Neural crest cell (in vitro differentiated cells): ENCODE measurements around the gene JADE2. TPM values are rescaled to one million over a fixed set of nuclear protein-coding genes. Genes with fewer than 3 reads are reported as not detected.

Experiments used
- DNase-seq: peaks from one replicate; pipeline ENCODE4 v3.0.0; 2021; ENCODE audit warnings: low read depth, mixed read lengths, low spot score
- H3K27ac Mint-ChIP-seq: one replicate; pipeline ENCODE4 v1.8.0; 2021; ENCODE audit warnings: mild to moderate bottlenecking, mixed read lengths; ENCODE audit not compliant: unreplicated experiment
- H3K27me3 Mint-ChIP-seq: 2 replicates; pipeline ENCODE4 v1.8.0; 2021; ENCODE audit warnings: low read depth, mild to moderate bottlenecking, mixed read lengths
- H3K36me3 Mint-ChIP-seq: 2 replicates; pipeline ENCODE4 v1.8.0; 2021; ENCODE audit warnings: low read depth, mild to moderate bottlenecking, mixed read lengths
- H3K4me1 Mint-ChIP-seq: 2 replicates; pipeline ENCODE4 v1.8.0; 2021; ENCODE audit warnings: mixed read lengths
- H3K4me3 Mint-ChIP-seq: one replicate; pipeline ENCODE4 v1.8.0; 2021; ENCODE audit warnings: mild to moderate bottlenecking, mixed read lengths
- H3K9me3 Mint-ChIP-seq: 2 replicates; pipeline ENCODE4 v1.8.0; 2021; ENCODE audit warnings: mixed read lengths
- CTCF ChIP-seq: fragments of 200-600 bp; sonication (generic); conservative IDR thresholded peaks from 2 replicates; pipeline ENCODE4 v1.5.0; 2021; ENCODE audit warnings: antibody characterized with exemption, mild to moderate bottlenecking
- total RNA-seq: library from RNA; stranded (reverse); gene quantifications from 2 replicates; pipeline ENCODE4 v1.2.1, GENCODE V29; 2021

The JADE2 gene
- total RNA-seq, 1 donor from 2014 or later = 2.1 TPM

DNA sequence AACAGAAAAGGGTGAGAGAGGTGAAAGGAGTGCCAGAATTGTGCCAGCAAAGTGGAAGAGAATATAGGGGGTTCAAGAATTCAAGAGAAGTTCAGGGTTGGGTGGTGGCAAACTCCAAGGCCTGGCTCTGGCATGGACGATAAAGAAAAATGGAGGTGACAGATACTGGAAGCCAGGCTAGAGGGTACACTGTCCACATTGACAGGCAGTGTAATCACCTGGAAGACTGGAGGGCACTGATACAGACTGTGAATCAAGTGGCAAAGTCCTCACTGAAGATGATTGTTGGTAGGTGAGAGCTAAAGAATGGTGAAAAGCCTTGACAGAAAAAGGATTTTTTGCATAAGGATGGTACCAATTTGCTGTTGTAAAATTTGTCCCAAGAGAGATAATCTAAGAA lies 100.1 kb downstream of the JADE2 start:
- H3K4me3 Mint-ChIP-seq = no peak overlapping the region
- DNase-seq = no peak
- no peaks in the 10 kb centered on the region for H3K27me3 Mint-ChIP-seq
- no peak overlapping the region for H3K27ac Mint-ChIP-seq
- no peaks in the 10 kb centered on the region for H3K36me3 Mint-ChIP-seq
- no peaks in the 10 kb centered on the region for H3K4me1 Mint-ChIP-seq
- no peak for TF ChIP-seq CTCF
- H3K9me3 Mint-ChIP-seq = no peaks in the 10 kb centered on the region

DNA sequence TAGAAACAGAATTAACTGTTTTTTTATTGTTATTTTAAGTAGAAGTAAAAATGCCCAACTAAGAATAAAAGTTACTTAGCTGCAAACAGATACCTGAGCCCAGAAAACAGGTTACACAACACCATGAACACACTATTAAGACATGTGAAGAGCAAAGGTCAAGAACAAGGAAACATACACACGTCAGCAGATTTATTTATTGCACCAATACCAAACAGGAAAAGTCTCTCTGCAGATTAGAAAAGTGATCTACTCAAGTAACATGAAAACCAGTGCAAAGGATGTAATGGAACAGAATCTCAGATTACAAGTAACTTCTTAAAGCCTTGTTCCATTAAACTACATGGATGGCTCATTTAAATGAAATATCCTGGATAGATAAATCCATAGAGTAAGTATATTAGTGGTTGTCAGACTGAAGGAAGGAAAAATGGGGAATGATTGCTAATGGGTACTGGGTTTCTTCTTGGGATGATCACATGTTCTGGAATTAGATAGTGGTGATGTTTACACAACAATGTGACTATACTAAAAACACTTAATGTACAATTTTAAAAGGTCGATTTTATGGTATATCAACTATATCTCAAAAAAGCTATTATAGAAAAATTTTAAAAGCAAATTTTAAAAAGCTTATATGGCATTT lies 101.0 kb downstream of the JADE2 start:
- Mint-ChIP-seq H3K4me3 (peak overlapping the region; percentile 7), H3K9me3 (no peaks in the 10 kb centered on the region), H3K27me3 (no peaks in the 10 kb centered on the region), H3K36me3 (no peaks in the 10 kb centered on the region), H3K27ac (no peak overlapping the region), H3K4me1 (peaks cover 4% of the 10 kb centered on the region)
- DNase-seq = no peak
- TF ChIP-seq CTCF = no peak

Other genes starting within 250 kb of the JADE2 start
- 5.1 and 5.4 TPM in 2 replicates for gene CDKL3, start 158.5 kb upstream of the JADE2 start, total RNA-seq
- gene UBE2B, start 154.1 kb upstream of the JADE2 start, total RNA-seq = 52.3 and 76.4 TPM in 2 replicates
- 47.0 and 55.1 TPM in 2 replicates for gene CDKN2AIPNL, start 113.8 kb upstream of the JADE2 start, total RNA-seq
- 33.5 and 34.3 TPM in 2 replicates for gene SAR1B, start 107.2 kb downstream of the JADE2 start, total RNA-seq
- 21.6 and 22.2 TPM in 2 replicates for gene SEC24A, start 123.1 kb downstream of the JADE2 start, total RNA-seq
- 43.4 and 43.8 TPM in 2 replicates for gene CAMLG, start 212.9 kb downstream of the JADE2 start, total RNA-seq
- gene DDX46, start 233.1 kb downstream of the JADE2 start, total RNA-seq = 74.7 and 78.5 TPM in 2 replicates